ENCODE measurements around the gene LAMC1.

- TF ChIP-seq POLR2AphosphoS5 (IDR thresholded peaks at IDR 0.05; ENCODE audit: low read depth, low read length) (no peak), REST (IDR thresholded peaks at IDR 0.05; ENCODE audit: insufficient read depth in 1 of 2, low read depth in 2 of 2, low read length in 1 of 2) (no peak), TCF7L2 (IDR thresholded peaks at IDR 0.05; ENCODE audit: low read depth, low read length) (no peak)
- TF ChIP-seq, protein P1, sequence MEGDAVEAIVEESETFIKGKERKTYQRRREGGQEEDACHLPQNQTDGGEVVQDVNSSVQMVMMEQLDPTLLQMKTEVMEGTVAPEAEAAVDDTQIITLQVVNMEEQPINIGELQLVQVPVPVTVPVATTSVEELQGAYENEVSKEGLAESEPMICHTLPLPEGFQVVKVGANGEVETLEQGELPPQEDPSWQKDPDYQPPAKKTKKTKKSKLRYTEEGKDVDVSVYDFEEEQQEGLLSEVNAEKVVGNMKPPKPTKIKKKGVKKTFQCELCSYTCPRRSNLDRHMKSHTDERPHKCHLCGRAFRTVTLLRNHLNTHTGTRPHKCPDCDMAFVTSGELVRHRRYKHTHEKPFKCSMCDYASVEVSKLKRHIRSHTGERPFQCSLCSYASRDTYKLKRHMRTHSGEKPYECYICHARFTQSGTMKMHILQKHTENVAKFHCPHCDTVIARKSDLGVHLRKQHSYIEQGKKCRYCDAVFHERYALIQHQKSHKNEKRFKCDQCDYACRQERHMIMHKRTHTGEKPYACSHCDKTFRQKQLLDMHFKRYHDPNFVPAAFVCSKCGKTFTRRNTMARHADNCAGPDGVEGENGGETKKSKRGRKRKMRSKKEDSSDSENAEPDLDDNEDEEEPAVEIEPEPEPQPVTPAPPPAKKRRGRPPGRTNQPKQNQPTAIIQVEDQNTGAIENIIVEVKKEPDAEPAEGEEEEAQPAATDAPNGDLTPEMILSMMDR (IDR thresholded peaks at IDR 0.05): no peak
Measured at GRCh38 chr1:183038913-183039312, 15.7 kb downstream of the LAMC1 start.

Data from Panc1 (cell line).